ENCODE measurements around the gene CPED1.
"Not testable (repeated sequence)": the region's sequence is repeated elsewhere in the genome, so short reads cannot be mapped to it uniquely, and the experiment has no call there.

CPED1 gene

GRCh38 chr7:121211253-121211652 lies 222.7 kb downstream of the CPED1 start:
- FAIRE-seq (no peak), DNase-seq (ENCODE audit: insufficient read length, low spot score) (no peak)
- TF ChIP-seq POLR2A (IDR thresholded peaks at IDR 0.05; ENCODE audit: low read depth, low read length), result no peak

- FAIRE-seq (no peak), DNase-seq (ENCODE audit: insufficient read length, low spot score) (no peak)
- no peak for TF ChIP-seq POLR2A (IDR thresholded peaks at IDR 0.05; ENCODE audit: low read depth, low read length)
Observed at GRCh38 chr7:121212036-121212435, 223.5 kb downstream of the CPED1 start.

GRCh38 chr7:121214657-121215056 lies 226.1 kb downstream of the CPED1 start:
- DNase-seq (ENCODE audit: insufficient read length, low spot score), result no peak
- TF ChIP-seq POLR2A (IDR thresholded peaks at IDR 0.05; ENCODE audit: low read depth, low read length), result no peak
- FAIRE-seq, result no peak

GRCh38 chr7:121219026-121219425 lies 230.5 kb downstream of the CPED1 start:
- no peak for TF ChIP-seq POLR2A (IDR thresholded peaks at IDR 0.05; ENCODE audit: low read depth, low read length)
- FAIRE-seq (no peak), DNase-seq (ENCODE audit: insufficient read length, low spot score) (no peak)

DNA sequence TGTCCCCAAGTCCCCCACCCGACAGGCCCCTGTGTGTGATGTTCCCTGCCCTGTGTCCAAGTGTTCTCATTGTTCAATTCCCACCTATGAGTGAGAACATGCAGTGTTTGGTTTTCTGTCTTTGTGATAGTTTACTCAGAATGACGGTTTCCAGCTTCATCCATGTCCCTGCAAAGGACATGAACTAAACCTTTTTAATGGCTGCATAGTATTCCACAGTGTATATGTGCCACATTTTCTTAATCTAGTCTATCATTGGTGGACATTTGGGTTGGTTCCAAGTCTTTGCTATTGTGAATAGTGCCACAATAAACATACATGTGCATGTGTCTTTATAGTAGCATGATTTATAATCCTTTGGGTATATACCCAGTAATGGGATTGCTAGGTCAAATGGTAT lies 232.6 kb downstream of the CPED1 start:
- not testable (repeated sequence) for FAIRE-seq; DNase-seq (ENCODE audit: insufficient read length, low spot score)

DNA sequence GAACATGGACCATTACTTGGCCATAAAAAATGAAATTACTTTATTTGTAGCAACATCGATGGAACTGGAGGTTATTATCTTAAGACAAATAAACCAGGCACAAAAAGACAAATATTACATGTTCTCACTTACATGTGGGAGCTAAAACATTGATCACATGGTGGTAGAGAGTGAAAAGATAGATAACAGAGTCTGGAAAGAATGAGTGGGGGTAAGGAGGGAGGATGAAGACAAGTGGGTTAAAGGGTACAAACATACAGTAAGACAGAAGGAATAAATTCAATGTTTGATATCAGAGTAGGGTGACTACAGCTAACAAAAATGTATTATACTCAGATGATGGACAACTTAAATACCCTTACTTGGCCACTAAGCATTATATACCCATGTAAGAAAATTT lies 240.3 kb downstream of the CPED1 start:
- FAIRE-seq (no peak), DNase-seq (ENCODE audit: insufficient read length, low spot score) (no peak)
- no peak for TF ChIP-seq POLR2A (IDR thresholded peaks at IDR 0.05; ENCODE audit: low read depth, low read length)

- DNase-seq (ENCODE audit: insufficient read length, low spot score) (no peak), FAIRE-seq (no peak)
- TF ChIP-seq POLR2A (IDR thresholded peaks at IDR 0.05; ENCODE audit: low read depth, low read length), result no peak
Observed at GRCh38 chr7:121235201-121235600, 246.7 kb downstream of the CPED1 start.

DNA sequence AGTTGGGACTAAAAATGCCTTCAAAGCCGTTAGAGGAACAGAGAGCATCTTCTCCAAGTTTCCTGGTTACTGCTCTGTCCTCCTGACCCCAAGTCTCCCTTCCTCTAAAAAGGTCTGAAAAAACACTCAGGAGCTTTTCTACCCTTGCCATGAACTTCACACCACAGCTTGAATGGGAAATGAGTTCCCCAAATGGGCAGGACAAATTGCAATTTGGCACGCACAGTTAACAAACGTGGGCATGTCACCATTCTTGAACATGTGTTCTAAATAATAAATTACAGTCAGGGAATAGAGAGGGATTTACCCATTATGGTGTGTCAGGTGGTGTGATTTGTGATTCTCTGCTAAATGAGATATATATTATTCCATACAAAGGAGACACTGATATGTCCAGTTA lies 249.1 kb downstream of the CPED1 start:
- TF ChIP-seq POLR2A (IDR thresholded peaks at IDR 0.05; ENCODE audit: low read depth, low read length), result no peak
- no peak for FAIRE-seq
- DNase-seq (ENCODE audit: insufficient read length, low spot score), result no peak

- DNase-seq (ENCODE audit: insufficient read length, low spot score), result no peak
- no peak for FAIRE-seq
- TF ChIP-seq POLR2A (IDR thresholded peaks at IDR 0.05; ENCODE audit: low read depth, low read length), result no peak
Observed at GRCh38 chr7:121244120-121244870, 255.8 kb downstream of the CPED1 start.

DNA sequence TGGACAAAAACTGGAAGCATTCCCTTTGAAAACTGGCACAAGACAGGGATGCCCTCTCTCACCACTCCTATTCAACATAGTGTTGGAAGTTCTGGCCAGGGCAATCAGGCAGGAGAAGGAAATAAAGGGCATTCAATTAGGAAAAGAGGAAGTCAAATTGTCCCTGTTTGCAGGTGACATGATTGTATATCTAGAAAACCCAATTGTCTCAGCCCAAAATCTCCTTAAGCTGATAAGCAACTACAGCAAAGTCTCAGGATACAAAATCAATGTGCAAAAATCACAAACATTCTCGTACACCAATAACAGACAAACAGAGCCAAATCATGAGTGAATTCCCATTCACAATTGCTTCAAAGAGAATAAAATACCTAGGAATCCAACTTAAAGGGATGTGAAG lies 262.9 kb downstream of the CPED1 start:
- not testable (repeated sequence) for DNase-seq (ENCODE audit: insufficient read length, low spot score); FAIRE-seq

GRCh38 chr7:121252523-121253235 lies 264.2 kb downstream of the CPED1 start:
- not testable (repeated sequence) for FAIRE-seq

DNA sequence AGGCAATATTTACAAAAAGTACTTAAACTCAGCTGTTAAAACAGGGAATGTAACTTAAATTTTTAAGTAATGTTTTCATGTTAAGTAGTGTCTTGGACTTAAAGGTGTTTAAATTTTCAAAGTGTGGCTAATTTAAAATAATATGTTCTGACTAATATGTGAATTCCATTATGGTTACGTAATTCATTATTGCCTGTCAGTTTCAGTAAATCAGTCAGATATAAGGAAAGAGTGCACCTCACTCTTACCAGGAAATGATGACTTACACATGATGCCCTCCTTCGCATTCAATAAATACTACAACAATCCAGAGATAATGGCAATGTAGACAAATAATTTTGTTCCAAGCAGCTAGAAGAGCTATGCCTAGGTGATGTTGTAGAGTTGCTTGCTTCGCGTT lies 271.3 kb downstream of the CPED1 start:
- no peak for TF ChIP-seq POLR2A (IDR thresholded peaks at IDR 0.05; ENCODE audit: low read depth, low read length)
- DNase-seq (ENCODE audit: insufficient read length, low spot score) (no peak), FAIRE-seq (no peak)

More at GRCh38 chr7:121252523-121253235, 264.2 kb downstream of the CPED1 start:
- not testable (repeated sequence) for DNase-seq (ENCODE audit: insufficient read length, low spot score)

DNA sequence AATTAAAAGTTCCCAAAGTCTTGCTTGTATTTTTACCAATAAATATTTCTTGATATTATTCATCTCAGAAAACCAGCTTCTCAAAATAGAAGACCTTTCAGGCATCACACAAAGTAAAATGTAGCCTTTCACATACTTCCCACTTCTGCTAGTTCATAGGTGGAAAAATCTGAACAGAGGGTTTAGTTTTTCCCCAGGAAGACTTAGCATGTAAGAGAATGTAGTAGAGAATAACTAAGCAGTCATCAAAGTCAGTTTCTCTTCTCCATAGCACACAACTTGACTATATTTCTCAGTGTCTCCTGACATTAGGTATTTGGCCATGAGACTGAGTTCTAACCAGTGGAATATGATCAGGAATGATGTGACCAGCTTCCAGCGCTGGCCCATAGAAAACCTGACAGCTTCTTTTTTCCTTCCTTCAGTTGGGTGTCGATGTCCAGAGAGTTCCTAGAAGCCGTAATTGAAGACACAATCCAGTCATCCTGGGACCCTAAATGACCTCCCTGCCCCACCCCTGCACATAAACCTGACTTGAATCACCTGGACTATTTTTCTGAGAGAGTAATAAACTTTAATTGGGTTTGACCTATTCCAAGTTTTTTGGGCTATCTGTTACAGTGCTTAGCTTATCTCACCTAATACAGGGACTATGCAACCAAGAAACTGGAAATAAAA lies 272.8 kb downstream of the CPED1 start:
- DNase-seq (ENCODE audit: insufficient read length, low spot score) (no peak), FAIRE-seq (no peak)
- TF ChIP-seq POLR2A (IDR thresholded peaks at IDR 0.05; ENCODE audit: low read depth, low read length), result no peak

GRCh38 chr7:121262221-121262620 lies 273.7 kb downstream of the CPED1 start:
- no peak for DNase-seq (ENCODE audit: insufficient read length, low spot score)
- no peak for TF ChIP-seq POLR2A (IDR thresholded peaks at IDR 0.05; ENCODE audit: low read depth, low read length)

DNA sequence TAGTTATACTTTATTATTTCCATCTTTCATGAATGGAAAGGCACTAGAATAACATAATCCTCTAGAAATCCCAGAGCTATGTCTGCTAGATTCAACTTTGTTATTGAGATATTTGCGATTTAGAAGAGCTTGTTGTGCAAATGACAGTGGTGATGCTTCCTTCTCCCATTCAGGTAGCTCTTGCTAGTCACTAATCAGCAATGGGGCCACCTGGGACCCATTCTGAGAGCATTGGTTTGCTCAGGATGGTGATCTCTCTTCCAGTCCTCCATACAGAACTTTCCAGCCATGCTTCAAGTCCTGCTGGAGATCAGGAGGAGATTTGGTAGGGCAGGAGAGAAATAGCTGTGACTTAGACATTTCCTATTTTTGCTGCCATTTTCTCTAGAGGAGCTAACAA lies 274.5 kb downstream of the CPED1 start:
- FAIRE-seq (no peak), DNase-seq (ENCODE audit: insufficient read length, low spot score) (no peak)
- no peak for TF ChIP-seq POLR2A (IDR thresholded peaks at IDR 0.05; ENCODE audit: low read depth, low read length)

More at GRCh38 chr7:121262221-121262620, 273.7 kb downstream of the CPED1 start:
- FAIRE-seq, result no peak

Measured in H54 (cell line).